ENCODE measurements around the gene MVB12B. TPM values are rescaled to one million over a fixed set of nuclear protein-coding genes. Genes with fewer than 3 reads are reported as not detected.

Gene MVB12B
- total and polyA plus RNA-seq, 2 of the 13 experiments (the other 11 are each of a cell fraction or from before 2014, with no cell fraction given) = 12.1 to 30.1 TPM

DNA sequence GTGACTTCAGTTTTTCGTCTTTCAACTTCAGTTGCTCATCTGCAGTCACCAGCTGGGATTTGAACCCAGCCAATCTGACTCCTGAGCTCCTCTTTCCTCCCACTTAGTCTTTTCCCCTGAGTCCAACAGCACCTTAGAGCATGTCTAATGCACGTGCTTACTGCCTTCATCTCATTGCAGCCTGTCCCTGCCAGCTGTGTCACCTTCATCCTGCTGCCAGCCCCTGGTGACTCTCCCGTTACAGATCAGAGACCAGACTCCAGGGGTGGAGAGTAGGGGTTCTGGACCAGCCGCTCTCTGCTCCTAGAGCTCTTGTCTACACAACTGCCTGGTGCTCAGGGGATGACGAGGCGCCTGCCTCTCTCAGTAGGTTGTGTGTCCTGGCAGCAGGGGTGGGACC is 154.2 kb downstream of the MVB12B start:
- no peak for DNase-seq (ENCODE audit: low spot score)
- Histone ChIP-seq H3K79me2 (ENCODE audit: insufficient read depth, low read length) (no peaks in the 10 kb centered on the region), H3K36me3 (replicated peaks in 1 of 2; ENCODE audit: control insufficient read depth in 1 of 2, insufficient read depth in 2 of 2, low read length in 2 of 2) (peaks cover 10 to 49% of the 10 kb centered on the region in 2 experiments), H4K20me1 (ENCODE audit: insufficient read depth, low read length) (no peaks in the 10 kb centered on the region), H3K4me3 (replicated peaks in 1 of 3; ENCODE audit: insufficient read depth in 1 of 3, low read depth in 2 of 3, low read length in 3 of 3) (no peak overlapping the region), H3K27me3 (ENCODE audit: control insufficient read depth in 1 of 2, insufficient read depth in 2 of 2, low read length in 2 of 2) (no peaks in the 10 kb centered on the region), H3K27ac (ENCODE audit: extremely low read length, insufficient read depth, low read length) (no peak overlapping the region), H3K4me1 (ENCODE audit: insufficient read depth, low read length) (no peaks in the 10 kb centered on the region), H3K4me2 (ENCODE audit: low read depth, low read length) (no peak overlapping the region), H2AFZ (ENCODE audit: low read length) (no peak overlapping the region), H3K9ac (ENCODE audit: insufficient read depth, low read depth, low read length) (no peak overlapping the region), H3K9me3 (ENCODE audit: low read length) (no peaks in the 10 kb centered on the region)
- in situ Hi-C loops (cut with HindIII; ENCODE audit: extremely low pct_ligation_motif_present, low pct_unique_long_range_greater_than_20kb) = no loop called here
- TF ChIP-seq, protein P1, sequence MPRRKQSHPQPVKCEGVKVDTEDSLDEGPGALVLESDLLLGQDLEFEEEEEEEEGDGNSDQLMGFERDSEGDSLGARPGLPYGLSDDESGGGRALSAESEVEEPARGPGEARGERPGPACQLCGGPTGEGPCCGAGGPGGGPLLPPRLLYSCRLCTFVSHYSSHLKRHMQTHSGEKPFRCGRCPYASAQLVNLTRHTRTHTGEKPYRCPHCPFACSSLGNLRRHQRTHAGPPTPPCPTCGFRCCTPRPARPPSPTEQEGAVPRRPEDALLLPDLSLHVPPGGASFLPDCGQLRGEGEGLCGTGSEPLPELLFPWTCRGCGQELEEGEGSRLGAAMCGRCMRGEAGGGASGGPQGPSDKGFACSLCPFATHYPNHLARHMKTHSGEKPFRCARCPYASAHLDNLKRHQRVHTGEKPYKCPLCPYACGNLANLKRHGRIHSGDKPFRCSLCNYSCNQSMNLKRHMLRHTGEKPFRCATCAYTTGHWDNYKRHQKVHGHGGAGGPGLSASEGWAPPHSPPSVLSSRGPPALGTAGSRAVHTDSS (CRISPR knock-in tag; conservative IDR thresholded peaks at IDR 0.05) = no peak
- TF ChIP-seq, protein P2, sequence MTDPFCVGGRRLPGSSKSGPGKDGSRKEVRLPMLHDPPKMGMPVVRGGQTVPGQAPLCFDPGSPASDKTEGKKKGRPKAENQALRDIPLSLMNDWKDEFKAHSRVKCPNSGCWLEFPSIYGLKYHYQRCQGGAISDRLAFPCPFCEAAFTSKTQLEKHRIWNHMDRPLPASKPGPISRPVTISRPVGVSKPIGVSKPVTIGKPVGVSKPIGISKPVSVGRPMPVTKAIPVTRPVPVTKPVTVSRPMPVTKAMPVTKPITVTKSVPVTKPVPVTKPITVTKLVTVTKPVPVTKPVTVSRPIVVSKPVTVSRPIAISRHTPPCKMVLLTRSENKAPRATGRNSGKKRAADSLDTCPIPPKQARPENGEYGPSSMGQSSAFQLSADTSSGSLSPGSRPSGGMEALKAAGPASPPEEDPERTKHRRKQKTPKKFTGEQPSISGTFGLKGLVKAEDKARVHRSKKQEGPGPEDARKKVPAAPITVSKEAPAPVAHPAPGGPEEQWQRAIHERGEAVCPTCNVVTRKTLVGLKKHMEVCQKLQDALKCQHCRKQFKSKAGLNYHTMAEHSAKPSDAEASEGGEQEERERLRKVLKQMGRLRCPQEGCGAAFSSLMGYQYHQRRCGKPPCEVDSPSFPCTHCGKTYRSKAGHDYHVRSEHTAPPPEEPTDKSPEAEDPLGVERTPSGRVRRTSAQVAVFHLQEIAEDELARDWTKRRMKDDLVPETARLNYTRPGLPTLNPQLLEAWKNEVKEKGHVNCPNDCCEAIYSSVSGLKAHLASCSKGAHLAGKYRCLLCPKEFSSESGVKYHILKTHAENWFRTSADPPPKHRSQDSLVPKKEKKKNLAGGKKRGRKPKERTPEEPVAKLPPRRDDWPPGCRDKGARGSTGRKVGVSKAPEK (CRISPR knock-in tag; IDR thresholded peaks at IDR 0.05; ENCODE audit: borderline replicate concordance) = no peak
- TF ChIP-seq, protein P3, sequence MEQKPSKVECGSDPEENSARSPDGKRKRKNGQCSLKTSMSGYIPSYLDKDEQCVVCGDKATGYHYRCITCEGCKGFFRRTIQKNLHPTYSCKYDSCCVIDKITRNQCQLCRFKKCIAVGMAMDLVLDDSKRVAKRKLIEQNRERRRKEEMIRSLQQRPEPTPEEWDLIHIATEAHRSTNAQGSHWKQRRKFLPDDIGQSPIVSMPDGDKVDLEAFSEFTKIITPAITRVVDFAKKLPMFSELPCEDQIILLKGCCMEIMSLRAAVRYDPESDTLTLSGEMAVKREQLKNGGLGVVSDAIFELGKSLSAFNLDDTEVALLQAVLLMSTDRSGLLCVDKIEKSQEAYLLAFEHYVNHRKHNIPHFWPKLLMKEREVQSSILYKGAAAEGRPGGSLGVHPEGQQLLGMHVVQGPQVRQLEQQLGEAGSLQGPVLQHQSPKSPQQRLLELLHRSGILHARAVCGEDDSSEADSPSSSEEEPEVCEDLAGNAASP (CRISPR knock-in tag; IDR thresholded peaks at IDR 0.05; ENCODE audit: borderline replicate concordance) = no peak
- TF ChIP-seq ZMYM2 (CRISPR knock-in tag; IDR thresholded peaks at IDR 0.05) (no peak), ZC3H4 (CRISPR knock-in tag; IDR thresholded peaks at IDR 0.05; ENCODE audit: borderline replicate concordance) (no peak)
- ATAC-seq = no peak
- 94% methylated on average over 4 of the region's 6 CpGs for WGBS (ENCODE audit: low lambda C conversion rate)
- CTCF ChIA-PET (ENCODE audit: low intra/inter-chr PET ratio, low total read pairs) = no interaction called here
- no TSS peak for BruUV-seq (replicated peaks)
- intact Hi-C loops (cut with micrococcal nuclease; ENCODE audit: unreplicated experiment) = no loop called here
- POLR2A ChIA-PET = no interaction called here
- no peak for FAIRE-seq
